ENCODE data around the gene MYO1D. TPM values are rescaled to one million over a fixed set of nuclear protein-coding genes. Genes with fewer than 3 reads are reported as not detected.

MYO1D gene
- total RNA-seq, 1 experiment from 2014 or later: 35.7 TPM

DNA sequence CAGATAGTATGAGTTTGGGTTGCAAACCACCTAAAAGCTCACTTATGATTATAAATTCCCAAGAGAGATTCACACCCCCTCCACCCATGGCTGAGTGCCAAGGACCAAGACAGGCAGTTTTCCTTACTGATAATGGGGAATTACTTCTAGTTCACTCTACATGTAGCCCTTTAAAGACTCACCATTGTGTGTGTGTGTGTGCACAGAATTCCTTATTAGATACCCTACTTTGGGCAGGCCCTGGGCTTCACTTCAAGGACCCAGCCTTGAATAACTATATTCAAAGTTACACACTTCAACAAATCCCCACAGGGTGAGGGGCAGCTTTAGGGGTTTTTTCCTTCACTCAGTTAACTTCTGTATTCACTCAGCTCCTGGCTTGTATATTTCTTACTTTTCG is 143.5 kb downstream of the MYO1D start:
- BruUV-seq (replicated peaks): no TSS peak
- Histone ChIP-seq H3K79me2 (ENCODE audit: insufficient read depth, low read length) (no peaks in the 10 kb centered on the region), H2AFZ (ENCODE audit: low read depth, low read length, poor library complexity, severe bottlenecking) (no peak overlapping the region), H3K27ac (ENCODE audit: low read depth, low read length) (no peak overlapping the region), H3K36me3 (ENCODE audit: control insufficient read depth in 1 of 2, insufficient read depth in 2 of 2, low read length in 2 of 2) (no peaks in the 10 kb centered on the region), H4K20me1 (ENCODE audit: insufficient read depth) (no peaks in the 10 kb centered on the region), H3K9me2 (ENCODE audit: insufficient read depth) (no peaks in the 10 kb centered on the region), H3K9me3 (ENCODE audit: control insufficient read depth in 1 of 2, insufficient read depth in 1 of 2, low read depth in 1 of 2, low read length in 2 of 2) (no peaks in the 10 kb centered on the region), H3K4me1 (ENCODE audit: control insufficient read depth in 1 of 2, insufficient read depth in 2 of 2, low read length in 2 of 2) (no peaks in the 10 kb centered on the region), H3K27me3 (ENCODE audit: insufficient read depth, low read length) (no peaks in the 10 kb centered on the region), H3K4me3 (replicated peaks in 1 of 2; ENCODE audit: low read depth in 1 of 2, low read length in 2 of 2) (no peak overlapping the region), H3K9ac (ENCODE audit: low read length) (no peak overlapping the region), H3K4me2 (ENCODE audit: low read length) (no peak overlapping the region)
- ATAC-seq: no peak
- RAD21 ChIA-PET (ENCODE audit: low non-redundant PET in 1 of 2, low total read pairs in 2 of 2, uncharacterized antibody in 2 of 2, unreplicated experiment in 2 of 2): no interaction called here
- CTCF ChIA-PET: no interaction called here
- POLR2A ChIA-PET: no interaction called here
- no peak for DNase-seq (ENCODE audit: low read depth, low spot score)
- TF ChIP-seq SP1 (IDR thresholded peaks at IDR 0.05; ENCODE audit: low read depth) (no peak), ZFX (IDR thresholded peaks at IDR 0.05) (no peak), EZH2 (IDR thresholded peaks at IDR 0.05) (no peak), SRF (IDR thresholded peaks at IDR 0.05; ENCODE audit: low read depth) (no peak), RAD21 (IDR thresholded peaks at IDR 0.05; ENCODE audit: low read depth) (no peak), EGR1 (IDR thresholded peaks at IDR 0.05; ENCODE audit: low read depth) (no peak), FOSL1 (IDR thresholded peaks at IDR 0.05; ENCODE audit: low read depth) (no peak)
- TF ChIP-seq, protein P1, sequence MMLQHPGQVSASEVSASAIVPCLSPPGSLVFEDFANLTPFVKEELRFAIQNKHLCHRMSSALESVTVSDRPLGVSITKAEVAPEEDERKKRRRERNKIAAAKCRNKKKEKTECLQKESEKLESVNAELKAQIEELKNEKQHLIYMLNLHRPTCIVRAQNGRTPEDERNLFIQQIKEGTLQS (IDR thresholded peaks at IDR 0.05): no peak
- TF ChIP-seq, protein P2, sequence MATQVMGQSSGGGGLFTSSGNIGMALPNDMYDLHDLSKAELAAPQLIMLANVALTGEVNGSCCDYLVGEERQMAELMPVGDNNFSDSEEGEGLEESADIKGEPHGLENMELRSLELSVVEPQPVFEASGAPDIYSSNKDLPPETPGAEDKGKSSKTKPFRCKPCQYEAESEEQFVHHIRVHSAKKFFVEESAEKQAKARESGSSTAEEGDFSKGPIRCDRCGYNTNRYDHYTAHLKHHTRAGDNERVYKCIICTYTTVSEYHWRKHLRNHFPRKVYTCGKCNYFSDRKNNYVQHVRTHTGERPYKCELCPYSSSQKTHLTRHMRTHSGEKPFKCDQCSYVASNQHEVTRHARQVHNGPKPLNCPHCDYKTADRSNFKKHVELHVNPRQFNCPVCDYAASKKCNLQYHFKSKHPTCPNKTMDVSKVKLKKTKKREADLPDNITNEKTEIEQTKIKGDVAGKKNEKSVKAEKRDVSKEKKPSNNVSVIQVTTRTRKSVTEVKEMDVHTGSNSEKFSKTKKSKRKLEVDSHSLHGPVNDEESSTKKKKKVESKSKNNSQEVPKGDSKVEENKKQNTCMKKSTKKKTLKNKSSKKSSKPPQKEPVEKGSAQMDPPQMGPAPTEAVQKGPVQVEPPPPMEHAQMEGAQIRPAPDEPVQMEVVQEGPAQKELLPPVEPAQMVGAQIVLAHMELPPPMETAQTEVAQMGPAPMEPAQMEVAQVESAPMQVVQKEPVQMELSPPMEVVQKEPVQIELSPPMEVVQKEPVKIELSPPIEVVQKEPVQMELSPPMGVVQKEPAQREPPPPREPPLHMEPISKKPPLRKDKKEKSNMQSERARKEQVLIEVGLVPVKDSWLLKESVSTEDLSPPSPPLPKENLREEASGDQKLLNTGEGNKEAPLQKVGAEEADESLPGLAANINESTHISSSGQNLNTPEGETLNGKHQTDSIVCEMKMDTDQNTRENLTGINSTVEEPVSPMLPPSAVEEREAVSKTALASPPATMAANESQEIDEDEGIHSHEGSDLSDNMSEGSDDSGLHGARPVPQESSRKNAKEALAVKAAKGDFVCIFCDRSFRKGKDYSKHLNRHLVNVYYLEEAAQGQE (IDR thresholded peaks at IDR 0.05; ENCODE audit: low read depth): no peak
- intact Hi-C loops (cut with micrococcal nuclease): no loop called here

Measured in HCT116 (cell line).